B cell (primary cell): ENCODE data around the gene MEN1. TPM values are rescaled to one million over a fixed set of nuclear protein-coding genes. Genes with fewer than 3 reads are reported as not detected.

ENCODE experiments used
- ATAC-seq: fragments of 200-7000 bp; cut with Tn5 transposase; one replicate; pipeline ENCODE4 v1.10.0; 2021; ENCODE audit warnings: low read depth, mild to moderate bottlenecking, moderate number of reproducible peaks, moderate library complexity
- CTCF ChIA-PET: fragments of 350-600 bp; sonication (Branson Sonifier 250); formaldehyde crosslinking; loops from one replicate; lab custom pipeline; 2021; ENCODE audit warnings: antibody characterized with exemption, inconsistent platforms; lab: Charles Lee
- POLR2A ChIA-PET: fragments of 350-600 bp; sonication (Branson Sonifier 250); formaldehyde crosslinking; loops from one replicate; lab custom pipeline; 2021; ENCODE audit warnings: antibody characterized with exemption; lab: Charles Lee
- DNase-seq: peaks from one replicate; pipeline ENCODE4 v3.0.0; 2013
- H2AFZ ChIP-seq: 2 replicates; pipeline ENCODE4 v1.6.1; 2012; ENCODE audit warnings: mild to moderate bottlenecking, low read depth, low read length; ENCODE audit not compliant: insufficient read depth, poor library complexity, severe bottlenecking
- H3K27ac ChIP-seq, 2 donors: 1 replicate in 1 of 2; 2 replicates in 1 of 2; pipeline ENCODE4 v1.5.1; 2012 to 2013; ENCODE audit warnings: low read length in 2 of 2, mild to moderate bottlenecking in 2 of 2, moderate library complexity in 1 of 2
- H3K27me3 ChIP-seq, 4 experiments: fragments of 200-600 bp in 1 of 4; sonication (generic) in 1 of 4; replicated peaks in 1 of 4; 1 replicate in 2 of 4; 2 replicates in 2 of 4; pipeline versions ENCODE4 v1.6.1 to v1.7.0; 2013 to 2016; ENCODE audit warnings: low read length in 3 of 4, mild to moderate bottlenecking in 2 of 4, mixed read lengths in 1 of 4, moderate library complexity in 1 of 4; ENCODE audit not compliant: insufficient read depth in 4 of 4, control insufficient read depth in 3 of 4; ENCODE audit errors: control extremely low read depth in 1 of 4
- H3K36me3 ChIP-seq, 2 experiments: replicated peaks in 1 of 2; 1 replicate in 1 of 2; 2 replicates in 1 of 2; pipeline versions ENCODE4 v1.6.1 to v1.7.1; 2013; ENCODE audit warnings: low read length in 1 of 2; ENCODE audit not compliant: insufficient read depth in 2 of 2, control insufficient read depth in 1 of 2; ENCODE audit errors: control extremely low read depth in 1 of 2, extremely low read depth in 1 of 2
- H3K4me1 ChIP-seq, 2 donors: fragments of 200-600 bp in 1 of 2; sonication (generic) in 1 of 2; 1 replicate in 1 of 2; 2 replicates in 1 of 2; pipeline versions ENCODE4 v1.5.1 to v1.6.1; 2013 to 2017; ENCODE audit warnings: low read length in 2 of 2; ENCODE audit not compliant: control insufficient read depth in 2 of 2, insufficient read depth in 2 of 2
- H3K4me2 ChIP-seq: replicated peaks from 2 replicates; pipeline ENCODE3; 2012; ENCODE audit warnings: mild to moderate bottlenecking, low read depth, low read length; ENCODE audit not compliant: poor library complexity, severe bottlenecking
- H3K4me3 ChIP-seq, 5 experiments: fragments of 200-600 bp in 1 of 5; sonication (generic) in 1 of 5; 1 replicate in 3 of 5; 2 replicates in 2 of 5; pipeline versions ENCODE4 v1.5.1 to v1.7.0; 2011 to 2016; ENCODE audit warnings: low read length in 4 of 5, mild to moderate bottlenecking in 4 of 5, low read depth in 2 of 5, control low read depth in 1 of 5, moderate library complexity in 1 of 5; ENCODE audit not compliant: insufficient read depth in 1 of 5; ENCODE audit errors: control extremely low read depth in 1 of 5, extremely low read depth in 1 of 5
- H3K79me2 ChIP-seq: fragments of 200-600 bp; sonication (generic); one replicate; pipeline ENCODE4 v1.6.0; 2016; ENCODE audit warnings: low read length; ENCODE audit not compliant: control insufficient read depth, insufficient read depth
- H3K9ac ChIP-seq: fragments of 200-600 bp; sonication (generic); 2 replicates; pipeline ENCODE4 v1.6.1; 2017; ENCODE audit warnings: mild to moderate bottlenecking, low read length, moderate library complexity
- H3K9me3 ChIP-seq, 3 donors: one replicate each; pipeline versions ENCODE4 v1.6.1 to v1.7.1; 2013; ENCODE audit warnings: low read length in 2 of 3; ENCODE audit not compliant: control insufficient read depth in 2 of 3, insufficient read depth in 1 of 3; ENCODE audit errors: control extremely low read depth in 1 of 3
- H4K20me1 ChIP-seq: 2 replicates; pipeline ENCODE4 v1.6.0; 2012; ENCODE audit warnings: mild to moderate bottlenecking, low read length; ENCODE audit not compliant: insufficient read depth, control insufficient read depth, poor library complexity, severe bottlenecking
- H3K27ac Mint-ChIP-seq: one replicate; pipeline ENCODE4 v1.8.0; 2021; ENCODE audit warnings: mixed read lengths
- H3K27me3 Mint-ChIP-seq: one replicate; pipeline ENCODE4 v1.8.0; 2021; ENCODE audit warnings: mixed read lengths
- H3K4me1 Mint-ChIP-seq: one replicate; pipeline ENCODE4 v1.8.0; 2021; ENCODE audit warnings: mixed read lengths
- H3K4me3 Mint-ChIP-seq: one replicate; pipeline ENCODE4 v1.8.0; 2021; ENCODE audit warnings: mixed read lengths
- H3K9me3 Mint-ChIP-seq: one replicate; pipeline ENCODE4 v1.8.0; 2022; ENCODE audit warnings: mixed read lengths; ENCODE audit not compliant: insufficient read depth
- EZH2 ChIP-seq: IDR thresholded peaks from 2 replicates; pipeline ENCODE4 v1.6.1; 2012; ENCODE audit warnings: borderline replicate concordance, low read depth, mild to moderate bottlenecking, moderate library complexity, low read length; ENCODE audit not compliant: insufficient read depth, poor library complexity, severe bottlenecking
- WGBS: methylation state at CpG from one replicate; pipeline ENCODE4 v1.1.5; 2013; ENCODE audit warnings: missing lambda C conversion rate; ENCODE audit not compliant: insufficient coverage; 5-methylcytosine and 5-hydroxymethylcytosine counted together
- intact Hi-C: fragments of 100-400 bp; cut with micrococcal nuclease; formaldehyde crosslinking; loops from one replicate; pipeline ENCODE4 v1.10.0; 2022
- polyA plus RNA-seq: library from polyadenylated mRNA; depleted of rRNA; stranded (reverse); fragments of >200 nt; gene quantifications from 2 replicates; pipeline ENCODE4 v1.2.3, GENCODE V29; 2012
- total RNA-seq, 2 donors: library from RNA; stranded (reverse); fragments of 120-200 nt in 1 of 2; gene quantifications; 1 replicate in 1 of 2; 2 replicates in 1 of 2; pipeline versions ENCODE4 v1.2.3 to v1.2.4, GENCODE V29; 2013 to 2022
- TF ChIP-seq, protein P1 (sequence below): fragments of 200-600 bp; IDR thresholded peaks from one replicate; pipeline ENCODE4 v1.8.0; 2022; ENCODE audit warnings: antibody characterized with exemption, mild to moderate bottlenecking

The MEN1 gene
- total and polyA plus RNA-seq, 2 donors (not counting 1 experiment from before 2014, with no cell fraction given): 48.2 to 68.5 TPM

DNA sequence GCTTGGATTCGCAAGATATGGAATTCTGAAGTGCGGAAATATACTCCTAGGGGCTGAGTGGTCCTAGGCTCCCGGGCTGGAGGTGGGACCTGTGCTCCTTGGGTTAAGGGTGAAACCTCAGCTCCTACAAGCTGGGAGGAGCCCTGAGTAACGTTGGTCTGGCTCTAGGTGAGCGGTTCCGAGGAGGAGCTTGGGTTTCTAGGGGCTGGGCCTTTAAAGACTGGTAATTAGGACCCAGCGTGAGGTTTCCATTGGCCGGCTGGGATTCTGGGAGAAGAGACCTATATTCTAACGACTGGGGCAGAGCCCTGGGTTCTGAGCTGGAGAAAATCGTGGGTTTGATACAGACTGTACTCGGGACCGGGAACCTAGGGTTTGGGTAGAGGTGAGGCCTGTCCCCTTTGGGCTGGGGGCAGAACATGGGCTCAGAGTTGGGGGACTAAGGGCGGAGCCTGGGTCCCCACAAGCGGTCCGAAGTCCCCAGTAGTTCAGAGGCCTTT, 6.5 kb downstream of the MEN1 start:
- H3K9me3 Mint-ChIP-seq: no peaks in the 10 kb centered on the region
- Histone ChIP-seq H3K4me1 (peaks cover 43 to 51% of the 10 kb centered on the region in 2 donors), H3K27me3 (no peaks in the 10 kb centered on the region), H3K9ac (peak overlapping the region; percentile 76), H4K20me1 (peaks cover 11% of the 10 kb centered on the region), H3K79me2 (peaks cover 76% of the 10 kb centered on the region), H3K27ac (peak overlapping the region; percentile 74 to 82), H3K4me3 (peak overlapping the region; percentile 54 to 96 (median 67)), H2AFZ (peak overlapping the region; percentile 73), H3K9me3 (no peaks in the 10 kb centered on the region), H3K36me3 (peaks cover 0 to 50% of the 10 kb centered on the region in 2 experiments), H3K4me2 (peak overlapping the region; percentile 94)
- WGBS: 53% methylated on average over 15 of the region's 15 CpGs
- intact Hi-C loops: loop anchor here (1.0 to 5.0 kb wide), 4 partner anchors 40 to 333 kb away; partner anchors contain the start of genes CDC42BPG and EHD1
- ChIA-PET CTCF (interaction anchor here (0.6 to 7.3 kb wide), 8 partner anchors 9 to 60 kb away, joined by 3 to 73 read pairs (median 4); partner anchors contain the start of genes CDC42BPG and RASGRP2), POLR2A (interaction anchor here (0.7 to 4.9 kb wide), 4 partner anchors 9 to 60 kb away, joined by 3 to 40 read pairs (median 6); partner anchors contain the start of gene RASGRP2)
- peak; percentile 32 for DNase-seq
- peaks cover 41% of the 10 kb centered on the region for H3K4me1 Mint-ChIP-seq
- H3K27ac Mint-ChIP-seq: peak overlapping the region; percentile 84
- no peak for ATAC-seq
- H3K4me3 Mint-ChIP-seq: peak overlapping the region; percentile 90
- no peaks in the 10 kb centered on the region for H3K27me3 Mint-ChIP-seq
- TF ChIP-seq, protein P1, sequence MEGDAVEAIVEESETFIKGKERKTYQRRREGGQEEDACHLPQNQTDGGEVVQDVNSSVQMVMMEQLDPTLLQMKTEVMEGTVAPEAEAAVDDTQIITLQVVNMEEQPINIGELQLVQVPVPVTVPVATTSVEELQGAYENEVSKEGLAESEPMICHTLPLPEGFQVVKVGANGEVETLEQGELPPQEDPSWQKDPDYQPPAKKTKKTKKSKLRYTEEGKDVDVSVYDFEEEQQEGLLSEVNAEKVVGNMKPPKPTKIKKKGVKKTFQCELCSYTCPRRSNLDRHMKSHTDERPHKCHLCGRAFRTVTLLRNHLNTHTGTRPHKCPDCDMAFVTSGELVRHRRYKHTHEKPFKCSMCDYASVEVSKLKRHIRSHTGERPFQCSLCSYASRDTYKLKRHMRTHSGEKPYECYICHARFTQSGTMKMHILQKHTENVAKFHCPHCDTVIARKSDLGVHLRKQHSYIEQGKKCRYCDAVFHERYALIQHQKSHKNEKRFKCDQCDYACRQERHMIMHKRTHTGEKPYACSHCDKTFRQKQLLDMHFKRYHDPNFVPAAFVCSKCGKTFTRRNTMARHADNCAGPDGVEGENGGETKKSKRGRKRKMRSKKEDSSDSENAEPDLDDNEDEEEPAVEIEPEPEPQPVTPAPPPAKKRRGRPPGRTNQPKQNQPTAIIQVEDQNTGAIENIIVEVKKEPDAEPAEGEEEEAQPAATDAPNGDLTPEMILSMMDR: no peak
- TF ChIP-seq EZH2: no peak
